Stimulated activated CD8-positive, alpha-beta memory T cell treated with anti-CD3 and anti-CD28 coated beads, Interleukin-2, amount 100 ng/mL, for 1 hour (primary cell): ENCODE measurements around the gene TMEM238L.
"Not testable (repeated sequence)": the region's sequence is repeated elsewhere in the genome, so short reads cannot be mapped to it uniquely, and the experiment has no call there.

Experiments
- DNase-seq, 2 donors: peaks; one replicate each; pipeline ENCODE4 v3.0.0-alpha.2; 2020; ENCODE audit warnings: low read depth in 2 of 2

The TMEM238L gene, protein sequence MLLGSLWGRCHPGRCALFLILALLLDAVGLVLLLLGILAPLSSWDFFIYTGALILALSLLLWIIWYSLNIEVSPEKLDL

GRCh38 chr17:10803830-10804475, at the start of gene TMEM238L:
TSS of gene TMEM238L (minus strand) at chr17:10804099. CDS start at chr17:10803963, 136 bp downstream.
- DNase-seq, result no peak

DNA sequence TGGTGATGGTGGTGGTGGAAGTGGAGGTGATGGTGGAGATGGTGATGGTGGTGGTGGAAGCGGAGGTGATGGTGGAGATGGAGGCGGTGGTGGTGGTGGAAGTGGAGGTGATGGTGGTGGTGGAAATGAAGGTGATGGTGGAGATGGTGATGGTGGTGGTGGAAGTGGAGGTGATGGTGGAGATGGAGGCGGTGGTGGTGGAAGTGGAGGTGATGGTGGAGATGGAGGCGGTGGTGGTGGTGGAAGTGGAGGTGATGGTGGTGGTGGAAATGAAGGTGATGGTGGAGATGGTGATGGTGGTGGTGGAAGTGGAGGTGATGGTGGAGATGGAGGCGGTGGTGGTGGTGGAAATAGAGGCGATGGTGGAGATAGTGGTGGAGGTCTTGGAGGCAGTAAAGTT, 42.7 kb upstream of the TMEM238L start:
- not testable (repeated sequence) for DNase-seq

DNA sequence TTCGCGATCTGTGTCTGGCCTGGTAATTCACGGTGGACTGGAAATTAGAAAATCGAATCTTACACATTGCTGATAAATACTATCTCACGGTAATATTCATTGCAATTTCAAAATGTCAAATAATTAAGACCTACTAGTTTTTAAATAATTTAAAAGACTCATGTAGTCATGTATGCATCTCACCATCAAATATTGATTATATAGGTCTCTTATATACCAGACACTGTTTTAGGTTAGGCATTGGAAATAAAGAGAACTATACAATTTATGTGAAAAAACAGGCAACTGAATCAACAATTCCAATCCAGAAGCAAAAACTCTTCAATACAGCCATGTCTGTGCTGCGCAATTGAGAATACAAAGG, 41.5 kb upstream of the TMEM238L start:
- DNase-seq, result no peak

DNA sequence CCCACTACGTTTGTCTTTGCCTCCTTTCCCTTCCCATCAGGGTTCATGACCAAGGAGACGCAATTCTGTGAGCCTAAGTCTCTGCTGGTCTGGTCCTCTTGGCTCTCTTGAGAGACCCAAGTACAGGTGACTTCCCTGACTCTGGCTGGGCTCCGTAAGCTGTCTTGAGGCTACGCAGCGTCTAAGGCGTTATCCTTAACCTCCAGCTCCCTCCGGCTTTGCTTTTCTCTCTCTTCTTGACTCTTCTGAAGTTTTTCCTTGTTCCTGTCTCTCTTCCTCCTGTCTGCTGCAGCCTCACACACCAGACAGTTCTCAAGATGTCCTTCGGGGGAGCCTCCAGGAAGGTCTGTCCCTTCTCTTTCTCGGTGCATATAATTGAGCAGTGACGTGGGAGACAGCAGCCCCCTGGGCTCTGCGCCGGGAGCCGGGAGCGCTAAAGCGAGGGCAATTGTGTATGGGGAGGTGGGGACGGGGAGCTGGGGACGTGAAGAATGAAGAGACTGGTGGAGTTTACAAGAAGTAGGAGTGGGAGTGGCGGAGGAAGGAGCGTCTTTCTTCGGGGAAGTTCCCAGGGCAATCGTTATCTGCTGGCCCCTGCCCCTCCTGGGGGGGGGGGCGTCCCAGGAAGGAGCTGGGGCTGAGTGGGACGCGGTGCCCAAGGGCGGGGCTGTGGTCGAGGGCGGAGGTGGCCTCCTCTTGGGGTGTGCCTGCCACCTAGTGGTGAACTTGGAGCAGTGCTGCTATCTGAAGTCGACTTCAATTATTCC, 40.9 kb upstream of the TMEM238L start:
- peak; percentile 25 to 49 for DNase-seq

DNA sequence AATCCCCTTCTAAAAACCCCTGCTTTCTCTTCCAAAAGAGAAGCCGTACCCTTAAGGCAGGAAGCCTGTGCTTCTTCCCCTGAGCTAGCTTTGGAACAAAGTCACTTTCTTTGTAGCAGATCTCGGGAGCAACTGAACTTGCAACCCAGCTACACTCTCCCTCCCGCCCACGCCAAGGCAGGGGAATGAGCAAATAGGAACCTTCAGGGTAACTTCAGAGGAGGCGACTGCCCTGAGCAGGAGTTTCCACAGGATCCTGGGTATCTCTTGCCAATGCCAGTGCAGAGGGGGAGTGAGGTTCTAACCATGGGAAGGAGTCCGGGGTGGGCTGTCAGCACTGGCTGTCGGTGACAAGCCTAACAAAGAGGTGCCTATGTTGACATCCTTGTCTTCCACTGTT, 39.9 kb upstream of the TMEM238L start:
- no peak for DNase-seq

DNA sequence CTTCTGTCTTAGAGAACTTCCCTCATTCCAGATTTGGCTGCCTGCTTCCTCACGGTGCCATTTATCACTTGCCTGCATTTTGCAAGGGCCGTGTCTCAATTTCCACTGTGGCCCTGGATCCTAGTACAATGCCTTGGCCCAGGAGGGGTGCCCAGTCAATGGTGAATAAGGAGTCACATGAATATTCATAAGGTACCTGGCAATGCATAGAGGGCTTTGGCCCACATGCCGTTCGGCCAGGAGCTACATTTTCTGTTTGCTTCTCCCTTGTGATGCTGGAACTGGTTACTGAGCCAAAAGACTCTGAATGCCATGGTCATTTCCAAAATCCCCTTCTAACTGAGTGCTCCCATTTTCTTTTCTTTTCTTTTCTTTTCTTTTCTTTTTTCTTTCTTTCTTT, 38.8 kb upstream of the TMEM238L start:
- no peak for DNase-seq

DNA sequence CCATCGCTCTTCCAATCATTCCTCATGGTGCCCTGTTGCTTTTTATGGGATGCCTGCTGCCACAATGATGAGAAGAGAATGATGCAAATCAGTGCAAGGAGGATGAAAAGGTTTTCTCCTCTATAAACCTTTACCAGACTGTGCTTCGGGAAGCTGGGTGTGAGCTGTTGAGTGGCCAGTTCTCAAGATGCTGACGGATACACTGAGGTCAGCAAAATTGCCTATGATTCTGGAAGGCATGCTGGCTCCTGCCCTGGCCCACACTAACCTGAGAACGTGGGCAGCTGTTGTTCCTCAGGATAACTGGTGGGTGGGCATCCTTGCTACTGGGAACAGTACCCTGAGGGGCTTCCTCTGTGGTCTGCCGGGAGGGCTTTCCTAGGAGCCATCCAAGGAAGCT, 34.8 kb upstream of the TMEM238L start:
- no peak for DNase-seq

DNA sequence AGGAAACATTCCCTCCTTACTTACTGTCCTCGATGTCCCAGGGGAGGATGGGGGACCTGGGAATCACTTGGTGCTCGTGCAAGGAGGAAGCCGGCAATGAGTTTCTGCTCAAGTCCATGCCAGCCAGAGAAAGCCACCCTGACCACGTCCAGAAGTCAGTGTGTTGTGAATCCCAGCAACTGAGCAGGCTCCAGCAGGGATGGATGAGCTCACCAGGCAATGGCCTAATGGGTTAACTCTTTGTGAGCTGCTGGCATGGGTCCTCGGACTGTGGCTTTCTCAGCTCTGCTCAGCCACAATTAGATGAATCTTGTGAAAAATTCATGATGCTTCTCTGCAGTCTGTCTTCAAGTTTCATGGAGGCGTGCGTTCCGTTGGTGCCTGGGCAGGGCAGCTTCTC, 34.0 kb upstream of the TMEM238L start, which contains the start of gene PIRT:
Gene PIRT, minus strand, starts transcription at position 167 of the 400 bp plus-strand sequence. CDS start 12,442 bp downstream, outside the sequence.
- DNase-seq, result no peak

- no peak for DNase-seq
These were observed 33.2 kb upstream of the TMEM238L start for GRCh38 chr17:10836966-10837590.

GRCh38 chr17:10836145-10836544, 32.2 kb upstream of the TMEM238L start:
- DNase-seq, result no peak

DNA sequence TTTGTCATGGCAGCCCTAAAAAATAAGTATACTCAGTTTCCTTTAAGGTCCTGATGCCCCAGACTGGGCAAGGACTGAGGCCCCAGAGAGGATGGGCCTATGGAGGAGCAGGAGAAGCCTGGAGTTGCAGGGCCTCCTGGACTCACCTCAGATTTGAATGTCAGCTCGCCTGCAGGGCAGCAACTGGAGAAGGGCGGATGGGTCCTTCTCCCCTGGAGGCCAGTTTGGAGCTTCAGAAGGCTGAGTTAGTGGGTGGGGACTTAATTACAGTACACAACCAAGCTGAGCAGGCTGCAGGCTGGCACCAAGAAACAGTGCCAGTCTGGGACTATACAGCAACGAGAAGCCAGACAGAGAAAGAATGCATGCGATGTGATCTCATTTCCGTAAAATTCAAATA, 27.8 kb upstream of the TMEM238L start:
- no peak for DNase-seq

DNA sequence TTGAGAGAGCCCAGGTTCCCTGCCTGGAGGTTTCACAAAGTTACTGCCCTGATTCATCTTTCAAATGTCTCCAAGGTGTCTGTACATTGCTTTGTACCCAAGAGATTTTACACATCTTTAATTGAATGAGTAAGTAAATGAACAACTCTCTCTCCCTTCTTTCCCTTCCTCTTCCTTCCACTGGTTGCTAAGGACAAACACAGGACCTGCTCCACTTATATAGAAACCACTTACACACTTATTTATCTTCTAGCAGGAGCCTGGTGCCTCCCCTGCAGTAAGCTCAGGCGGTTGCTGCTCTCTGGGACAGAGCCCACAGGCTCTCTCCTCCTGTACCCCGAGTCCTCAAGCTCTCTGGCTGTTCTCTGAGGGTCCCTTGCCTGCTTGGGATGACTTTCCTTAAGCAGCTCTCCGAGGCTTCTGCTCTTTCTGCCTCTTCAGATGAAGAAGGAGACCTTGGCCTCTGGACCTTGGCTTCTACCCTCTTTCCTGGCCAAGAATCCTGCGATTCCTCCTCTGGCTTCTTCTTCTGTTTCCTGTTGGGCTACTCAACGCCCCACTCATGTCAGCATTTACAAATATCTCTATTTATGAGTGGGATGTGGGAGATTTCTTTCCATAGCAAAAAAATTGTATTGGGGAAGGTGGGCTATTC, 24.1 kb upstream of the TMEM238L start:
- no peak for DNase-seq

- no peak for DNase-seq
These were observed 21.0 kb upstream of the TMEM238L start for GRCh38 chr17:10824874-10825273.

DNA sequence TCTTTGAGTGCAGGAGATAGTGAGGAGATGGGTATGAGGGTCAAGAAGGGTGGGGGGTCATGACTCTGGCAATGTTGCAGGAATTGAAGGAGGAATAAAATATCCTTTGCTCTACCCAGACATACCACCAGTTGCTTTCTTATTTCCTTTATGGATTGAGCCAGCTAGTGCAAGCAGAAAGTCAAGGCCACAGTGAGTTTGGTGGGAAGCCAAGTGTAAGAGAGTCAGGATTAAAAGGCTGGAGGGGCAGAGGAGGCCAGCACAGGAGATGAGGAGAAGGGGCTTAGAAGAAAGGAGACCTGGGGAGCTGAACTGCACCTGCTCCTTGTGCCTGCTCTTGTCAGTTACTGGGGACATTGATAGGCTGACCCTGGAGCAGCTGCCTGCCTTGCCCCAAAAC, 17.9 kb upstream of the TMEM238L start:
- DNase-seq, result no peak

DNA sequence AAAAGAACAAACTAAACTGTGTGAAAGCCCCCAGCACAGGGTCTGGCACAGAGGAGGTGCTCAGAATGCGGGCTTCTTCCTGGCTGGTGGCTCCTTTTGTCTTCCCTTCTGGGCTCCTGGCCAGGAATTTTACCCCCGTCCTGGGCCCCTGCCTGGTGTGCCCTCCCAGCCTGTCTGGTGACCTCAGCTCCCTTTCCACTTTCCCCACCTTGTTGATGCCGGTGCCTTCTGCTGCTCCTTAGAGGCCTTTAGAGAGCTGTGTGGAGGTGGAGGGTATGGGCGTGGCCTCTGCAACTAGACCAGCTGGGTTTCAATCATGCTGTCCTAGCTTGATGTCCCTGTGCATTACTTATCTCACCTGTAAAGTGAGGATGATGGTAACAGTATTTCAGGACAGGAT, 17.2 kb upstream of the TMEM238L start:
- DNase-seq, result no peak

DNA sequence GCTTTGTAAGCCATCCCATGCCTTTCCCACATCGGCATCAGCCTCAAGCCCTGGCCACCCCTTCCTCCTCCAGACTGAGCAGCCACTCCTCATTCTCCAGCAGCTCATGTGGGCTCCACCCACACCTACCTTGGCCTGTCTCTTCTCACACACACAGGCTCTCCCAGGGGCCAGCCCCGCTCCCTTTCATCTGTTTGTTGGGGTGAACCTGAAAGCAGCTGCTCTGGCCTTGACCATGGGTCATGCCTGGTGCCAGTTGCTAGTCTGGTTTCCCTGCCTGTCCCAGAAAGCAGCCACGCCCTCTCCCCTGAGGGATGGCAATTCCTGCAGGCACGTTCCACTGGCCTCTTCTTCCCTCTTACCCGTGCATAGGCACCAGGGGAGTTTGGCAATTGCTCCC, 11.4 kb upstream of the TMEM238L start:
- DNase-seq, result no peak

GRCh38 chr17:10814075-10814474, 10.2 kb upstream of the TMEM238L start:
- no peak for DNase-seq

- DNase-seq, result no peak
These were observed 8.8 kb upstream of the TMEM238L start for GRCh38 chr17:10812674-10813073.

DNA sequence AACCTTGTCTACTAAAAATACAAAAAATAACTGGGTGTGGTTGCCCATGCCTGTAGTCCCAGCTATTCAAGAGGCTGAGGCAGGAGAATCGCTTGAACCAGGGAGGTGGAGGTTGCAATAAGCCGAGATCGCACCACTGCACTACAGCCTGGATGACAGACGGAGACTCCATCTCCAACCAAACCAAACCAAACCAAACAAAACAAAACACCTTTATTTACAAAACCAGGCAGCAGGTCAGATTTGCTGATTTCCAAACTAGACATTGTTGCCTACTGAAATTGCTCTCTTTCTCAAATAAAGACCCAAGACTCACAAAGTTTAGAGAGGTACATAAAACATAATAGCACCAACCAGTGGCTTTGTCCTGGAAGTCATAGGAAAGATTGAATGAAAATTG, 5.7 kb upstream of the TMEM238L start:
- no peak for DNase-seq

DNA sequence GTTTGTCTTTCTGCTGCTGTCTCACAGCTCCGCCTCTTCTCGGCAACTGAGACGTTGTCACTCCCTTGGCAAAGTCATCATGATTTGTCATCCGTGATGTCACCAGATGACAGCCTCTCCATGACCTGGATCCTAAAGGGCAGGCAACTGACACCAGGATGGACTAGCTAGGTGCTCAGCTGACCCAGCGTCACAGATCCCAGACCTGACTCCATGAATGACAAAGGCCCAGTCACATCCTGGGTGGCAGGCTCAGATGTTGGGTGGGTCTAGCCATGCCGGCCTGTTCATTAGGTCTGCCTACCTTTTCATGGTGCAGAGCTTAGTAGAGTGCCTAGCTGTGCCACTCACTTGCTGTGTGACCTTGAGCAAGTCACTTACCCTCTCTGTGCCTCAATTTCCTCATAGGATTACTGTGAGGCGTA, 3.8 kb upstream of the TMEM238L start:
- no peak for DNase-seq

- DNase-seq, result no peak
These were observed 2.8 kb upstream of the TMEM238L start for GRCh38 chr17:10806545-10807262.

GRCh38 chr17:10805911-10806310, 2.0 kb upstream of the TMEM238L start:
- DNase-seq, result no peak
